Neural progenitor cell (in vitro differentiated cells): Measurements from ENCODE around the gene HMCN1. TPM values are rescaled to one million over a fixed set of nuclear protein-coding genes. Genes with fewer than 3 reads are reported as not detected.

Source experiments
- DNase-seq: peaks from one replicate; pipeline ENCODE4 v3.0.0-alpha.2; 2016; ENCODE audit warnings: low spot score
- H2AFZ ChIP-seq: fragments of 200-600 bp; sonication (generic); replicated peaks from 2 replicates; pipeline ENCODE4 v1.6.1; 2016; ENCODE audit warnings: antibody characterized with exemption
- H3F3A ChIP-seq: fragments of 200-600 bp; sonication (generic); 2 replicates; pipeline ENCODE4 v1.6.1; 2016; ENCODE audit warnings: antibody characterized with exemption, low read depth
- H3K27ac ChIP-seq: fragments of 200-600 bp; sonication (generic); 2 replicates; pipeline ENCODE4 v1.5.1; 2016; ENCODE audit warnings: mild to moderate bottlenecking
- H3K27me3 ChIP-seq: fragments of 200-600 bp; sonication (generic); 2 replicates; pipeline ENCODE4 v1.6.1; 2016; ENCODE audit warnings: mild to moderate bottlenecking, moderate library complexity
- H3K36me3 ChIP-seq: fragments of 200-600 bp; sonication (generic); 2 replicates; pipeline ENCODE4 v1.5.1; 2016
- H3K4me1 ChIP-seq: fragments of 200-600 bp; sonication (generic); 2 replicates; pipeline ENCODE4 v1.6.1; 2016; ENCODE audit warnings: mixed run types
- H3K4me2 ChIP-seq: fragments of 200-600 bp; sonication (generic); 2 replicates; pipeline ENCODE4 v1.6.1; 2016
- H3K4me3 ChIP-seq: fragments of 200-600 bp; sonication (generic); 2 replicates; pipeline ENCODE4 v1.5.1; 2016
- H3K79me2 ChIP-seq: fragments of 200-600 bp; sonication (generic); 2 replicates; pipeline ENCODE4 v1.6.1; 2016; ENCODE audit warnings: low read depth
- H3K9ac ChIP-seq: fragments of 200-600 bp; sonication (generic); 2 replicates; pipeline ENCODE4 v1.6.1; 2016
- H3K9me3 ChIP-seq: fragments of 200-600 bp; sonication (generic); 2 replicates; pipeline ENCODE4 v1.5.1; 2016; ENCODE audit warnings: low read depth
- H4K20me1 ChIP-seq: fragments of 200-600 bp; sonication (generic); 2 replicates; pipeline ENCODE4 v1.6.1; 2016; ENCODE audit warnings: low read depth
- H3K27ac Mint-ChIP-seq: 3 replicates; pipeline ENCODE4 v1.8.0; 2021; ENCODE audit warnings: mixed read lengths
- H3K27me3 Mint-ChIP-seq: 2 replicates; pipeline ENCODE4 v1.8.0; 2022; ENCODE audit warnings: low read depth, mild to moderate bottlenecking, inconsistent platforms, moderate library complexity, mixed read lengths; ENCODE audit not compliant: insufficient read depth
- H3K36me3 Mint-ChIP-seq: 3 replicates; pipeline ENCODE4 v1.8.0; 2021; ENCODE audit warnings: mixed read lengths
- H3K4me1 Mint-ChIP-seq: 3 replicates; pipeline ENCODE4 v1.8.0; 2021; ENCODE audit warnings: mixed read lengths
- H3K4me3 Mint-ChIP-seq: 3 replicates; pipeline ENCODE4 v1.8.0; 2021; ENCODE audit warnings: mild to moderate bottlenecking, moderate library complexity, mixed read lengths
- H3K9me3 Mint-ChIP-seq: 3 replicates; pipeline ENCODE4 v1.8.0; 2020; ENCODE audit warnings: mixed read lengths
- EZH2 ChIP-seq: fragments of 200-600 bp; sonication (generic); IDR thresholded peaks from 2 replicates; pipeline ENCODE4 v1.6.1; 2017; ENCODE audit warnings: antibody characterized with exemption, mild to moderate bottlenecking, moderate library complexity
- EZH2phosphoT487 ChIP-seq: fragments of 200-600 bp; sonication (generic); IDR thresholded peaks from 2 replicates; pipeline ENCODE4 v1.6.1; 2017; ENCODE audit warnings: antibody characterized with exemption
- total RNA-seq: library from RNA; depleted of rRNA; stranded (reverse); fragments of >200 nt; gene quantifications from 2 replicates; pipeline ENCODE4 v1.2.3, GENCODE V29; 2015; ENCODE audit warnings: low replicate concordance
- TF ChIP-seq, protein P1 (sequence below): fragments of 200-600 bp; sonication (generic); IDR thresholded peaks from 2 replicates; pipeline ENCODE4 v1.5.1; 2017; ENCODE audit warnings: antibody characterized with exemption, mild to moderate bottlenecking

HMCN1 gene
- total RNA-seq, 1 donor from 2014 or later, result 26.4 TPM

DNA sequence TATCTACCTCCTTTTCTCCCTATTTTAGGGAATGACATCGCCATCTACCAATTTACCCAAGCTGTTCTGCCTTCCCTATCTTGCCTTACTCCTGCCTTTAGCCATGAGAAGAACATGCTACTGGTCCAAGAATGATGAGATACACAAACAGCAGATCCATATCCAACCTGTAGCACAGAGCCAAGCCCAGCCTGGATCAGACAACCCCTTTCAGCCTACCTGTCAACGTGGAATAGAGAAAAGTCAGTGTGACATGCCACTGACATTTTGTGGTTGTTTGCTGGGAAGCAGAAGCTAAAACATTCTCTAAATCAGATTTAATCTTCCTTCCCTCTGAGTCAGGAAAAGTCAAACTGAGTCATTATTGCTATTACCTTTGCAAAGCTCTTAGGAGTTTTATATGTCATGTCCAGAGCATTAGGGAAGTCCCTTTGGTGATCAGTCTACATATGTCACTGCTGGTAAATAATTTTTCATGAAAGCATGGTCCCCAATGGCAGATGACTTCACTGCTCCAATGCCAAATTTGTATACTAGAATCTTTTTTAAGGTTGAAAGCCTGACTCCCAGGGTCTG lies 497.8 kb downstream of the HMCN1 start:
- Histone ChIP-seq H3K36me3 (no peaks in the 10 kb centered on the region), H3K4me3 (no peak overlapping the region), H3K4me2 (no peak overlapping the region), H3K79me2 (no peaks in the 10 kb centered on the region), H3K27ac (no peak overlapping the region), H3K9ac (no peak overlapping the region), H3K4me1 (no peaks in the 10 kb centered on the region), H4K20me1 (no peaks in the 10 kb centered on the region), H3F3A (no peaks in the 10 kb centered on the region), H2AFZ (no peak overlapping the region), H3K9me3 (no peaks in the 10 kb centered on the region), H3K27me3 (no peaks in the 10 kb centered on the region)
- no peaks in the 10 kb centered on the region for H3K9me3 Mint-ChIP-seq
- H3K27me3 Mint-ChIP-seq, result no peaks in the 10 kb centered on the region
- no peaks in the 10 kb centered on the region for H3K36me3 Mint-ChIP-seq
- H3K4me1 Mint-ChIP-seq, result no peaks in the 10 kb centered on the region
- H3K27ac Mint-ChIP-seq, result no peak overlapping the region
- no peak overlapping the region for H3K4me3 Mint-ChIP-seq
- no peak for TF ChIP-seq EZH2
- no peak for TF ChIP-seq EZH2phosphoT487
- TF ChIP-seq, protein P1, sequence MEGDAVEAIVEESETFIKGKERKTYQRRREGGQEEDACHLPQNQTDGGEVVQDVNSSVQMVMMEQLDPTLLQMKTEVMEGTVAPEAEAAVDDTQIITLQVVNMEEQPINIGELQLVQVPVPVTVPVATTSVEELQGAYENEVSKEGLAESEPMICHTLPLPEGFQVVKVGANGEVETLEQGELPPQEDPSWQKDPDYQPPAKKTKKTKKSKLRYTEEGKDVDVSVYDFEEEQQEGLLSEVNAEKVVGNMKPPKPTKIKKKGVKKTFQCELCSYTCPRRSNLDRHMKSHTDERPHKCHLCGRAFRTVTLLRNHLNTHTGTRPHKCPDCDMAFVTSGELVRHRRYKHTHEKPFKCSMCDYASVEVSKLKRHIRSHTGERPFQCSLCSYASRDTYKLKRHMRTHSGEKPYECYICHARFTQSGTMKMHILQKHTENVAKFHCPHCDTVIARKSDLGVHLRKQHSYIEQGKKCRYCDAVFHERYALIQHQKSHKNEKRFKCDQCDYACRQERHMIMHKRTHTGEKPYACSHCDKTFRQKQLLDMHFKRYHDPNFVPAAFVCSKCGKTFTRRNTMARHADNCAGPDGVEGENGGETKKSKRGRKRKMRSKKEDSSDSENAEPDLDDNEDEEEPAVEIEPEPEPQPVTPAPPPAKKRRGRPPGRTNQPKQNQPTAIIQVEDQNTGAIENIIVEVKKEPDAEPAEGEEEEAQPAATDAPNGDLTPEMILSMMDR, result no peak
- DNase-seq, result no peak

DNA sequence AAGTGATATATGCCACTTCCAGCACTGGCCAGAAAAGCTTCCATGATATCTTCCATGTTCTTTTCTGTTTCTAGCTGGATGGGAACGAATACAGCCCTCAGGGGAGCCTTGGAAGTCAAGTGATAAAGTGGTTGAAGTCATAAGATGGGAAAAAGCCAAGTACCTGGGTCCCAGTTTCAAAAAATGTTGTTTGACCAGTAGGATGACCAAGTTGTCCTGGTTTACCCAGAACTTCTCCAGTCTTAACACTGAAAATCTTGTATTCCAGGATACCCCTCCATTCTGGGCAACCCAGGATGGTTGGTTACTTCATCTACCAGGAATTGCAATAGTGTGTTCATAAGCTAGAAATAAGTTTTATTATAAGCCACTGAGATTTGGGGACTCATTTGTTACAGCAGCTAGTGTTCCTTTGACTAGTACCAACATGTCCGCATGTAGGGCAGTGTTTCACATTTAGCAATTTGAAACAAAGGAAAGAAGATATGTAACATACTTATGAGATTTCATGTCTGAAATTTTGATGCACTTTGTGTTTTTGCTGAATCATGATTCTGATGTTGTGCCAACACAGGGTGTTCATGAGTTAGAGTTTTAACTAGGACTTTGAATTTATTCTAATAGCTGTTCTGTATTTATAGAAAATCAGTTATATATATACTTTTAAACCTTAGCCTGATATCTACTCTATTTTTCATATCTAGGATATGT lies 500.9 kb downstream of the HMCN1 start:
- Histone ChIP-seq H3K36me3 (no peaks in the 10 kb centered on the region), H3K27me3 (no peaks in the 10 kb centered on the region), H4K20me1 (no peaks in the 10 kb centered on the region), H3F3A (no peaks in the 10 kb centered on the region), H3K4me2 (no peak overlapping the region), H3K9me3 (no peaks in the 10 kb centered on the region), H3K4me3 (no peak overlapping the region), H3K4me1 (no peaks in the 10 kb centered on the region), H3K27ac (no peak overlapping the region), H3K9ac (no peak overlapping the region), H2AFZ (no peak overlapping the region), H3K79me2 (no peaks in the 10 kb centered on the region)
- TF ChIP-seq EZH2phosphoT487, result no peak
- TF ChIP-seq EZH2, result no peak
- TF ChIP-seq, protein P1, result no peak
- no peaks in the 10 kb centered on the region for H3K36me3 Mint-ChIP-seq
- no peak for DNase-seq
- no peaks in the 10 kb centered on the region for H3K27me3 Mint-ChIP-seq
- no peaks in the 10 kb centered on the region for H3K9me3 Mint-ChIP-seq
- no peak overlapping the region for H3K4me3 Mint-ChIP-seq
- no peaks in the 10 kb centered on the region for H3K4me1 Mint-ChIP-seq
- no peak overlapping the region for H3K27ac Mint-ChIP-seq

DNA sequence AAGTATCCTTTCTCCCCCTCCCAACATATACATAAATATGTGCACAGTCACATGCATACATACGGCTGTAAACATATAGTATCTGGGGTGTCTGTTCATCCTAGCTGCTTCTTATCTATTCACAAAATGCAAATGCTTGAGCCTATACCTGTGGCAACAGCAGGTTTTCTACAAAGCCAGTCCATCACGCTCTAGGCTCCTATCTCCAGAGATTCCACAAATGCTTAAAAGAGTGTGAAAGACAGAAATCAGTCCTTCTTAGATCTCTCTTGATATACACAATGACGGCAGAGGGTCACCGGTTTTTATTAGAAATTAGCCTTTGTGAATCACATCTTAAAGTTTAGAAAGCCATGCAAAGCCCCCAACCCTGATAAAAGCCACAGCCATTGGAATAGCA lies 501.5 kb downstream of the HMCN1 start:
- H3K4me2 ChIP-seq, result no peak overlapping the region
- no peak overlapping the region for H3K9ac ChIP-seq
- no peaks in the 10 kb centered on the region for H3K9me3 ChIP-seq
- Mint-ChIP-seq H3K9me3 (no peaks in the 10 kb centered on the region), H3K4me1 (no peaks in the 10 kb centered on the region), H3K36me3 (no peaks in the 10 kb centered on the region), H3K27me3 (no peaks in the 10 kb centered on the region), H3K4me3 (no peak overlapping the region), H3K27ac (no peak overlapping the region)
- H3K4me1 ChIP-seq, result no peaks in the 10 kb centered on the region
- DNase-seq, result no peak
- no peaks in the 10 kb centered on the region for H3K79me2 ChIP-seq
- H3F3A ChIP-seq, result no peaks in the 10 kb centered on the region
- no peak for TF ChIP-seq EZH2phosphoT487
- TF ChIP-seq, protein P1, result no peak
- no peak for TF ChIP-seq EZH2
- H2AFZ ChIP-seq, result no peak overlapping the region
- H4K20me1 ChIP-seq, result no peaks in the 10 kb centered on the region
- no peak overlapping the region for H3K4me3 ChIP-seq
- no peaks in the 10 kb centered on the region for H3K27me3 ChIP-seq
- H3K27ac ChIP-seq, result no peak overlapping the region
- no peaks in the 10 kb centered on the region for H3K36me3 ChIP-seq
